Placental pericyte (primary cell): ENCODE measurements around the gene TPR. TPM values are rescaled to one million over a fixed set of nuclear protein-coding genes. Genes with fewer than 3 reads are reported as not detected.

ENCODE experiments used
- total RNA-seq: library from RNA; depleted of rRNA; stranded (reverse); fragments of >200 nt; gene quantifications from 2 replicates; pipeline ENCODE4 v1.2.3, GENCODE V29; 2012

TPR gene
- total RNA-seq = 56.9 and 82.0 TPM in 2 replicates

DNA sequence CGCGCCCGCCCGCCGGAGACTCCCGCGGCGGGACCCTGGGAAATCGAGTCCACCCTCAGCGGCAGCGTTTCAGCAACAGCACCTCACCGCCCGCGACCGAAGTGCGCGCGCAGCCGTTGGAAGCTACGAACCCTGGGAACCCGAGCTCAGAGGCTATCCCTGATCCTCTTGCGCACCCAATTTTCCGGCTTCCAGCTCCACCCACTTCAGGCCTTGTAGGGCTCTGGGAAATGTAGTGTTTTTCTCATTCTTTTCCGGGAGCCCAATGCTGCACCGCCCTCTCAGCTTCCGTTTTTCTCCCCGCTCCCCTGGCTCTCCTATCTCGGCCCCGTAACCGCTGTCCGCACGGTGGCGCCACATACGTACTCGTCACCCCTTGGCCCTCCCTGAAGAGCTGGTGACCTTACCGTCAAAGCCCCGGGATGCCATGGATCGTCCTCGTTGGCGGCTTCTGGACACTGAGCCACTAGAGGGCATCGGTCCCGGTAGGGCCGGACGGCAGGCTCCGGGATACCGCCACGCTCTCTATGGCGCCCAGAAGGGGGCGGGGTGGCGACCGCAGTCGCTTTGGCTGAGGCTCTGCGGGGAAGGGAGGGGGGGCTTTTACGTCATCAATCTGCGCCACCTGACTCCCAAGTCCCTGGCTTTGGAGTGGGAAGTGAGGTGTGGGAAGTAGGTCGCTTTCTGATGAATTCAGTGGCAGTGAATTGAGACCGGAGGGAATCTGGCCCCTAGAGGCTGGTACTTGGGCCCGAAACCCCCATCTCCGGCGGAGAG lies at the start of gene TPR, which contains the start of gene ODR4:
Gene TPR, minus strand, starts transcription at position 102 of the 777 bp plus-strand sequence. CDS start 225 bp downstream, outside the sequence.
Gene ODR4, plus strand, starts transcription at position 687 of the 777 bp plus-strand sequence. CDS start 3,948 bp downstream, outside the sequence.

DNA sequence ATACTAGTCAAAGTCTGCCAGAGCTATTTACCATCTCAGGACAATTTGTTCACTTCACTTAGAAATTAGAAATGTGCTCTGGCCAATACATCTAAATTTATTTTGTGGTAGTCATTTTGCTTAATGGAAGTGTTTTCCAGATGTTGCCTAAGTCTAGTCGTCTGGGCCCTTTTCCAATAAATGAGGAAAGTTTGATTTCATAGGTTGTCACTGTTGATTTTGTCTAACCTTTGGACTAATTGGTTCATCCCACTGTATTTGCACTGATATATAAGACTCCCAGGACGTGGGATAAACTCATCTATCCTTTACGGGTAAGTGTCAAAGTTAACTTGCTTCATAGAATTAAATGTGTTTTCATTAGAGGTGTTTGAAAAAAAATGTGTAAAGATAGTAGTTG lies 79.1 kb downstream of the TPR start, which contains the start of gene PRG4:
Gene PRG4, plus strand, starts transcription at position 300 of the 400 bp plus-strand sequence.

Other genes with a start within 250 kb of the TPR start
- not detected in 2 replicates for gene PRG4, start 79.0 kb downstream of the TPR start, total RNA-seq
- 15.7 and 15.8 TPM in 2 replicates for gene ODR4, start 585 bp upstream of the TPR start, total RNA-seq
- 0.29 TPM in 1 of 2 replicates, not detected in the other for gene PDC, start 85.9 kb upstream of the TPR start, total RNA-seq